HG03066 (cell line): Measurements from ENCODE around the gene LRRC42.
"Not testable (repeated sequence)": the region's sequence is repeated elsewhere in the genome, so short reads cannot be mapped to it uniquely, and the experiment has no call there.

Experiments
- ATAC-seq: cut with Tn5 transposase; IDR thresholded peaks from one replicate; pipeline ENCODE4 v1.9.1; 2021; ENCODE audit warnings: low read depth; ENCODE audit not compliant: unreplicated experiment

LRRC42 gene

DNA sequence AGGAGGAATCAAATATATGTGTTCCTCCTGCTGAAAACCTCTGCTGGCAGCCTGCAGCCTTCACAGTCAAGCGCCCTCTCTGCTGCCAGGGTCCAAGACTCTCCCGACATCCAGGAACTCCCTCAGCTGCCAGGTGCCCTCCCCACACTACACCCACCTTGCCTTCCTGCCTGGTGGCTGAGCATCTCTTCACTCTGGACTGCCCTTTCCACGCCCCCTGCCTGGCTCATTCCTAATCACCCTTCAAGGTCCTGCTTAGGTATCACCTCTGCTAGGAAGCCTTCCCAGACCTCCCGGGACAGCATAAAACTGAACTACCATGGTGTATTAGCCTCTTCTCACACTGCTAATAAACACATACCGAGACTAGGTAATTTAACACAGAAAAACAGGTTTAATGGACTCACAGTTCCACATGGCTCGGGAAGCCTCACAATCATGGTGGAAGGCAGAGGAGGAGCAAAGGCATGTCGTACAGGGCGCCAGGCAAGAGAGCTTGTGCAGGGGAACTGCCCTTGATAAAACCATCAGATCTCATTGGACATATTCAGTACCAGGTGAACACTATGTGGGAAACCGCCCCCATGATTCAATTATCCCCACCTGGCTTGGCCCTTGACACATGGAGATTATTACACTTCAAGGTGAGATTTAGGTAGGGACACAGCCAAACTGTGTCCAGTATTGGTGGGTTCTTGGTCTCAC, 56.5 kb downstream of the LRRC42 start:
- ATAC-seq, result no peak

DNA sequence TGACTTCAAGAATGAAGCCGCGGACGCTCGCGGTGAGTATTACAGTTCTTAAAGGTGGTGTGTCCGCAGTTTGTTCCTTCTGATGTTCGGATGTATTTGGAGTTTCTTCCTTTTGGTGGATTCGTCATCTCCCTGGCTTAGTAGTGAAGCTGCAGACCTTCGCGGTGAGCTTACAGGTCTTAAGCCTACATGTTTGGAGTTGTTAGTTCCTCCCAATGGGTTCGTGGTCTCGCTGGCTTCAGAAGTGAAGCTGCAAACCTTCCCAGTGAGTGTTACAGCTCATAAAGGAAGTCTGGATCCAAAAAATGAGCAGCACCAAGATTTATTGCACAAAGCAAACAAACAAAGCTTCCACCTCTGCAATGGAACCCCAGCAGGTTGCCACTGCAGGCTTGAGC, 57.1 kb downstream of the LRRC42 start:
- no peak for ATAC-seq

DNA sequence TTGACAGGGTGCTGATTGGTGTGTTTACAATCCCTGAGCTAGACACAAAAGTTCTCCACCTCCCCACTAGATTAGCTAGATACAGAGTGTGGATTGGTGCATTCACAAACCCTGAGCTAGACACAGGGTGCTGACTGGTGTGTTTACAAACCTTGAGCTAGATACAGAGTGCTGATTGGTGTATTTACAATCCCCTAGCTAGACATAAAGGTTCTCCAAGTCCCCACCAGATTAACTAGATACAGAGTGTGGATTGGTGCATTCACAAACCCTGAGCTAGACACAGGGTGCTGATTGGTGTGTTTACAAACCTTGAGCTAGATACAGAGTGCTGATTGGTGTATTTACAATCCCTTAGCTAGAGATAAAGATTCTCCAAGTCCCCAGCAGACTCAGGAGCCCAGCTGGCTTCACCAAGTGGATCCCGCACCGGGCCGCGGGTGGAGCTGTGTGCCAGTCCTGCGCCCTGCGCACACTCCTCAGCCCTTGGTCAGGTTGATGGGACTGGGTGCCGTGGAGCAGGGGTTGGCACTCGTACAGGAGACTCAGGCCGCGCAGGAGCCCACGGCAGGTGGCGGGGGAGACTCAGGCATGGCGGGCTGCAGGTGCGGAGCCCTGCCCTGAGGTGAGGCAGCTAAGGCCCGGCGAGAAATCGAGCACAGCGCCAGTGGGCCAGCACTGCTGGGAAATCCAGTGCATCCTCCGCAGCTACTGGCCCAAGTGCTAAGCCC, 57.8 kb downstream of the LRRC42 start:
- not testable (repeated sequence) for ATAC-seq

DNA sequence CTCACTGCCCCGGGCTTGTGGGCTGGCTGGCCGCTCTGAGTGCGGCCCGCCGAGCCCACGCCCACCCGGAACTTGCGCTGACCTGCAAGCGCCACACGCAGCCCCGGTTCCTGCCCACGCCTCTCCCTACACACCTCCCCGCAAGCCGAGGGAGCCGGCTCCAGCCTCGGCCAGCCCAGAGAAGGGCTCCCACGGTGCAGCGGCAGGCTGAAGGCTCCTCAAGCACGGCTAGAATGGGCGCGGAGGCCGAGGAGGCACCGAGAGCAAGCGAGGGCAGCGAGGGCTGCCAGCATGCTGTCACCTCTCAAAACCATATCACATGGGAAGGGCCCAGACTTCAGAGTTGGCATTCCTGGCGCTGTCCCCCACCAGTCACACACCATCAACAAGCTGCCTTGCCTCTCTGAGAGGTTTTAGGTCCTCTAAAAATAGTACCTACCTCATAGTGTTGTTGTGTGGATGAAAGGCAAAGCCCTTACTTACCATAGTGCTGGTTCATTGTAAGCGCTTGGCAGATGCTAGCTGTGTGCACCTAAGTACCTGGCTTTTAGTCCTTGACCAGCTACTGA, 58.4 kb downstream of the LRRC42 start:
- no peak for ATAC-seq

DNA sequence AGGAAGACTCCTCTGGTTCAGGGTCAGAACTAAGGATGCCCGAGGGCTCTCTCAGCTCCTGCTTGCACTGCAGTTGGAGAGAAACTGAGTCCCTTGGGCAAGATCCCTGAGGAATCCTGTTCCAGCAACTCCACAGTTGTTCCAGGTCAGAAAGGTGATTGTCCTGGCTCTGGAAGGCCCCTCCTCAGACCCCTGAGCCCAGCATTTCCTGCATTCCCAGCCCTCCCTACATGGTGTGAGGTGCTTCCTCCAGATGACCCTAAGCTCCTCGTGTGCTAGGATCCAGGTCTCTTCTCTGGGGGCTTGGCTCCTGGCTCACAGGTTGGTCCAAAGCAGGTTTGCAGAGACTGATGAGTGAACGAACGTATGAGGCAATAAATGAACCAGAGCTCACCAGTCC, 60.4 kb downstream of the LRRC42 start:
- ATAC-seq, result no peak

DNA sequence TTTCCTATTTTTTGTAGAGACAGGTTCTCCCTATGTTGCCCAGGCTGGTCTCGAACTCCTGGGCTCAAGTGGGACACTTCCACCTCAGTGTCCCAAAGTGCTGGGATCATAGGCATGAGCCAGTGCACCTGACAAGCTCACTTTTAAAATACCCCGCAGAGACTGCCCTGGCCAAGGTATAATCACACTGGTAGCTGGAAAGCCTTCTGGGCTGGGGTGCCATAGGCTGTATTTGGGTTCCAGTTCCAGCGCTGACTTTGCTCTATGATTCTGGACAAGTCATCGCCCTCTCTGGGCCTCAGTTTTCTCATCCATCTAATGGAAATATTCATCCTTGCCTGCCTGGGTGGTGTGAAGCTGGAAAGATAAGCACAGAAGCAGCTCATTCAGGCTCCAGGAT, 61.5 kb downstream of the LRRC42 start:
- ATAC-seq, result no peak

DNA sequence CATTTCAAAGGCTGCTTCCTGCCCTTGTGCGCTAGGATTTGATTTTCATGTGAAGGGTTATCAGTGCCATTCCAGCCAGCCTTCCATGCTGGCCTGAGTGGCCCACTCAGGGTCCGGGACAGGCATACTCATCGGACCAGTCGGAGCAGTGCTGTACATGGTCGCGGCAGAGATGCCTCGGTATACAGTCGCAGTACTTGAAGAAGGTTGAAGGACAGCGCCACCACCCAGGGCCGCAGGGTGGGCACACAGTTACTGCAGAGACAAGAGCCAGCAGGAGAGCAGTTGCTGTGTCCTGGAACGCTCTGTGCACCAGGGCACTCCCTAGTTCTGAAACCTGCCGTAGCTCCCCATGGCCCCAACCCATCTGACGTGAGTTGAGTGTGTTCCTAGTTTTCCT, 62.7 kb downstream of the LRRC42 start:
- ATAC-seq, result no peak

DNA sequence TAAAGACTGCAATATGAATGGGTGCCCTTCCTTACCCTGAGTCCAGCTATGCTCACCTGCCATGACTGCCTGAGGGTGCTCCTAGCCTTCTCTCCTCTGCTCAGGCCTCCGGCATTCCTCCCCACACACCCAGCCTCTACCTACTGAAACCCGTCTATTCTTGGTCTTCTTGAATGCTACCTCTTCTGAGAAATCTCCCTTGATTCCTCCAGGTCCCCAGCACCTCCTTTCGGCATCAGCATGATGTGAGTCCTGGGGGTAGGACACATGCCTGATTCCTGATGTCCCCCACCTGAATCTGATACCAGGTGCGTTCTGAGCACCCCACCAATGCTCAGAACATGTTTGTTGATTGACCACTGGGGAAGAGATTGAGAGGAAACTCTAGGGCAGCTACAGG, 63.3 kb downstream of the LRRC42 start:
- no peak for ATAC-seq

DNA sequence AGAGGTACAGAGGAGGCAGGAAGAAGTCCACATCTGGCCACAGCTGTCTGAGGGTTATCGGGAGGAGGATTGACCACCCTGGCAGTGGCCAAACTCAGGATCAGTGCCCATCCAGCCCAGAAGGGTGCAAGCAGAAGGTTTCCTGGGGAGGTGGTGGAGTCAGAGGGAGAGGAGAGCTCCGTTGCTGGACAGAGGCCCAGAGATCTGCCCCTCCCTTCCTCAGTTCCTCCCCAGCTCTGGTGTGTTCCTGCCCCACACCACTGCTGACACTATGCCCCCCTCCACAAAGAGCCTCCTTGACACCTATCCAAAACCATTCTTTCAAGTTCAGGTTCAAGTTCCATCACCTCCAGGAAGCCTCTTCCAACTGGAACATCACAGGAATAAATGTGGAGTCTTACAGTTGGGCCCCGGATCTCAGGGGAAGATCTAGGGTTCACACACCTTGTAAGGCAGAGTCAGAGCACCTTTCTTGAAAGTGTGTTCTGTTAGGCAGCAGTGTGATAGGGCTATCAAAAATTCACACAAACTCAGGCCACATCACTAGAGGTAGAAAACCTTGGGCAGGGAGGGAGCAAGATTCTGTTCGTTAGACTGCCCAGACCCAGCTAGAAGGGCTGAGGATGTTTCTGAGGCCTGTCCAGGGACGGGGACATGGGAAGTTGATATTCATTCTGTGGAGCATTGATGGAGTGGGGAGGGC, 64.4 kb downstream of the LRRC42 start:
- ATAC-seq, result no peak

DNA sequence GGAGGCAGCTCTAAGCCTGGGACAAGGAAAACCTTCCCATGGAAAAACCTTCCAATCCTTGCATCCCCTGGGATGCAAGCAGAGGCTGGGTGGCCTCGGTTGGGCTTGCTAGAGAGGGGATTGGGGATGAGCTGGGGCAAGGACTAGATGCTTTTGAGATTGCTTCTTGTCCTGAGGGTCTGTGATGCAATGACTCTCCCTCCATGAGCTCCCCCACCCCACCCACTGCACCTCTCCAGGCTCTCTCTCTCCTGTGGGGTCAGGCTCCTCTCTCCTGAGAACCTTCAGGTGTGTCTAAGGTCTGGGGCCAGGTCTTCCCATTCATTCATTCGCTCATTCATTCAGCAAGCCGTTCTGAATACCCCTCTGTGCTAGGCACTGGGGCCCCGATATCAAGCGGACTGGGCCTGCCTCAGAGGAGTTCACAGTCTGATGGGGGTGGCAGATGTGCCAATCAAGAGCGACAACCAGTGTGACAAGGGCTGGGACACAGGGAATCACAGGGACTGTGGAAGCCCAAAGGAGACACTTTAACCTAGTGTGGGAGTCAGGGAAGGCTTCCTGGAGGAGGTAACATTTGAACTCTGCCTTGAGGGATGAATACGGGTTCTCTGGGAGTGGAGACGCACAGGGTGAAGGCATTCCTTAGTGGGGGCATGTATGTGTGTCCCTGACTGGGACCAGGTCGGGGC, 65.3 kb downstream of the LRRC42 start:
- no peak for ATAC-seq

DNA sequence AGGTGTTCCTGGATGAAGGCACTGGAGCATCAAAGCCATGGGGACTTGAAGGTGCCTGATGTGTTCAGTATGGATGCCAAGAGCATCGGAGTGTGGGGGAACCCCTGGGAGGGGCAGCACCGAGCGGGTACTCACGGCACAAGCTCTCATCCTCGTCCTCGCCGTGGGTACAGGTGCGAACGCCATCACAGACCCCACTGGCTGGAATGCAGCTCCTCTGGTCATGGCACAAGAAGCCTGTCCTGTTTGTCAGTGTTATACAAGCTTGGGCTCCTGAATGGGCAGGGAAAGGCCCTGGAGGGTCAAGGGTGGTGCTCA, 65.8 kb downstream of the LRRC42 start:
- ATAC-seq, result no peak

DNA sequence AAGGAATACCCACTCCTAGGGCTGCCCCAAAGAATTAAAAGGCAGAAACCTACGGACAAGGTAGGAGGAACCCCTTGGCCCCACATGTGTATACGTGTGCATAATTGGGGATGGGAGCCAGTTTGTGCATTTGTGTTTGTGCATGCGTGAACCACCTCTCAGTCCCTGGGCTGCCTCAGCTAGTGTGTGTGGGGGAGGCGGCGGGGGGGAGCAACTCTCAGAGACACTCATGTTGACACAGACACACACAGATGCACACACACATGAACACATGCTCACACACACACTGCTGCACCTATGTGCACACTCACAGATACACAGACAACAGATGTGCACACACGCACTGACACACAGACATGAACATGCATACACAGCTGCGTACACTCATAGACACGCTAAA, 66.7 kb downstream of the LRRC42 start:
- no peak for ATAC-seq

DNA sequence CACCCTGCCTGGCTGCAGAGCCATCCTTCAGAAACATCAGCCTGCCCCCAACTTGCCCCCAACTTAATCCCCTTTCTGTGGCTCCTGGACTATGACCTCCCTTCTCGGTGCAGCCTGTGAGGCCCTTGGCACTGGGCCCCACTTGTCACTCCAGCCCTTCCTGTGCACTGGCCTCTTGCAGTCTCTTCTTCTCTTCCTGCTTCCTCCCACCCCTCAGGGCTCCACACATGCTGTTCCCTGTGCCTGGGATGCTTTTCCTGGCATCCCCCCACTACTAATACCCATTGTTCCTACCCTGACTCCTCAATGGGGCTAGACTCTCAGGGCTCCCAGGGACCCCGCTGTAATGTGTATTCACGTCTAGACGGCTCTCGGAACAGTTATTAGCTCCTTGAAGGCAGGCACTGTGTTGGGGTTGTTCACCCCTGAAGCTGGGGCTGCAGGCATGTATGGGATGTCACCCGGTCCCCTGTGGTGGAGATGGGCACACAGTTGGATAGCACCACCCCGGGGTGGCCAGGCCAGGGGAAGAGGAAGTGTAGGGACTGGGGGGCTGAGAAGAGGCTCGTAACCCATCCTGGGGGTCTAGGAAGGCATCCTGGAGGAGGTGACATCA, 67.4 kb downstream of the LRRC42 start:
- ATAC-seq, result no peak

DNA sequence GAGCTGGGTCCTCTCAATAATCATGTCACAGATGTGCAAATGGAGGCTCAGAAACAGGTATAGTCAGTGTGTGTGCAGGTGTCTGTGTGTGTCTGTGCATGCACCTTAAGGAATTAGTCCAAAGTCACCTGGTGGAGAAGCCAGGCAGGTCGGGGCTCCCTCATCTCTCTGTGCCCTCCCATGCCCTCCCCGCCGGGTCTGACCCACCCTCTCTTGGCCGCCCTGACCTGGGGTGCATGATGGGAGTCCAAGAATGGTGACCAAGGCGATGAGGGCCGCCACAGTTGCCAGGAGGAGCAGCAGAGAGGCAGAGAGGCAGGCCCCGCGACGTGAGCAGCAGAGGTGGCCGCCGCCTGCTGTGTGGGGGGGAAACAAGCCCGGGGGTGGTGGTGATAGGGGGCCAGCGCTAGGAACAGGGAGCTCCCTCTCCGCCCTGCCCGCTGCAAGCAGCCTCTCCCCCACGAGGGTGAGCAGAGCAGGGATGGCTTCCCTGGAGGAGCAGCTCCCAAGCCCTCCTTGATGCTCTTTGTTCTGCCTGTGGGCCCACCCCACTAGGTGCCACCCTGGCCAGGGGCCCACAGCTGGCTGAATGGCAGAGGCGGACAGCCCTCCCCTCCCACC, 68.0 kb downstream of the LRRC42 start:
- no peak for ATAC-seq

DNA sequence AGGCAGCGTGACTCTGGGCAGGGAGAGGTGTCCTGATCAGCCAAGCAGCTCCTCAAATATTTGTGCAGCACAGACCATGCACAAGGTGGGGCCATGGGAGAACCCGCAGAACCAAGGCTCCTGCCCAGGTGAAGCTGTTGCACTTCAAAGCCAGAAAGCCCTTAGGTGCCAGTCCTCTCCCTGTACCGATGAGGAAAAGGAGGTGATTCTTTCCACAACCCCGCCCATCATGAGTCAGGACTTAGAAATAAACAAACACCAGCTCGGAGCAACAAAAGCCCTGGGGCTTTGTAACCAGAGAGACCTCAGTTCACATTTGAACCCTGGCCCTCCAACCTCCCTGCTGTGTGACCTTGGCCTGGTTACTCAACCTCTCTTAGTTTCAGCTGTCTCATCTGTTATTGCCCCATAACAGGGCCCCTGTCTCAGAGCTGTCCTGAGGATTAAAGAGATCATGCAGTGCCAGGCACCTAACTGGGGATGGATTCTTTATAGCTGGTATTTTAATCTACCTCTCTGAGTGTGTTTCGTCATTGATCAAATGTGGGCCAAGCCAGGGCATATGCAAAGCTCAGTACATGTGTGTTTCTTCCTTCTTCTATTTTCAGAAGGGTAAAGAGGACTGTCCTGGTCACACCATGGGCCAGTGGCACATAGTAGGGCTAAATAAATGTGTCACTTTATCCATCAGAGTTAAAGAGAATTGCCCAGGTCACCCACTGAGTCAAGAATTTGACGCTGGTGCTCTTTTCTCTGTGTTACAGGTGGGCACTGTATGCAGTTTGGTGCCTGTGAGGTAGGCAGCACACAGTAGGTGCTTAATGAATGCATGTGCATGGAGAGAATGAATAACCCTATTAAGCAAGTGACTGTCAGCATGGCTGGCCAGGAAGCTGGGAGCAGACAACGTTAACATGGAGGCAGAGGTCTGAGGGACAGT, 70.5 kb downstream of the LRRC42 start:
- no peak for ATAC-seq
